ENCODE data around the gene RBP5.

RBP5 gene

DNA sequence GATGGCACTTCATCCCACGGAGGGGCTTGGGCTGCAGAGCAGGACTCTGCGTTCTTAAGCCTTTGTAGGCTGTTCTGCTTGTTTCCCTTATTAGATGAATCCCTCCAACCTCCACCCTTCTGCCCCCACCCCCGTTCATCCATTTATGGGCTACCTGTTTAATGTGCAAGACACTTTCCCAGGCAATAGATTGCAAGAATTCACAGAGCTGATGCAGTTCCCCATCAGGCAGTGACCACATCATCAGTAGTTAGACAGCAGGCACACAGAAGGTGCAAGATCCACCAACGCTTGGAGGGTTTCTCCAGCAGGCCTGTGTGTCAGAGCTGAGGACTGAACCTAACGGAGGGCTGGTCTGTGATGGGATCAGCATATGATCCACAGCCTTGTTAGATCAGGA is 35.2 kb downstream of the RBP5 start:
- Histone ChIP-seq H3K4me3 (ENCODE audit: low read depth in 1 of 2, low read length in 2 of 2) (no peak overlapping the region), H3K9me3 (ENCODE audit: control insufficient read depth in 1 of 2, low read length in 2 of 2) (no peaks in the 10 kb centered on the region)

DNA sequence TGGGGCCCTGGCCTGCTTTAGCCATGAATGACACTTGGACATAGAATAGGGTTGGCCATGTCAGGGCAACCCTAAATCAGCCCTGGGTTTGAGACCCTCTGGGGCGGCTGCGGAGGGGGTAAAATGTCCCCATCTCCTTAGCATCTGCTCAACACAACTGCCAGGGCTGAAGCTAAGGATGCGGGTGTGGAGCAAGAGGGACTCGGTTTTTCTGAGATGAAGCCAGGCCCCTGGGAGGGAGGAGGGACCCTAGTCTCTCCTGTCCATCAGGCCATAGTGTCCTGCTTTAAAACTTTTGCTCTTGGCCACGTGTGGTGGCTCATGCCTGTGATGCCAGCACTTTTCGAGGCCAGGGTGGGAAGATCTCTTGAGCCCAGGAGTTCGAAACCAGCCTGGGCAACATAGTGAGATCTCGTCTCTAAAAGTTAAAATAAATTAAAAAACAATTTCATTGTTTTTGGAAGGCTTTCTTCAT is 35.7 kb downstream of the RBP5 start:
- Histone ChIP-seq H3K9ac (ENCODE audit: low read depth in 1 of 2, low read length in 2 of 2) (no peak overlapping the region), H3K9me3 (ENCODE audit: control insufficient read depth in 1 of 2, low read length in 2 of 2) (no peaks in the 10 kb centered on the region), H3K27me3 (ENCODE audit: control insufficient read depth in 1 of 2, insufficient read depth in 2 of 2, low read length in 2 of 2) (peaks cover 0 to 3% of the 10 kb centered on the region in 2 donors), H3K27ac (ENCODE audit: low read depth, low read length) (no peak overlapping the region), H3K36me3 (ENCODE audit: control insufficient read depth in 1 of 2, insufficient read depth in 2 of 2, low read length in 2 of 2) (no peaks in the 10 kb centered on the region), H3K4me1 (ENCODE audit: control insufficient read depth in 1 of 2, insufficient read depth in 2 of 2, low read length in 2 of 2) (peaks cover 15 to 28% of the 10 kb centered on the region in 2 donors), H3K4me3 (ENCODE audit: low read depth in 1 of 2, low read length in 2 of 2) (no peak overlapping the region)

More for the DNA sequence above, 35.2 kb downstream of the RBP5 start:
- no peak overlapping the region for H3K9ac ChIP-seq (ENCODE audit: low read depth in 1 of 2, low read length in 2 of 2)
- peaks cover 15 to 28% of the 10 kb centered on the region in 2 donors for H3K4me1 ChIP-seq (ENCODE audit: control insufficient read depth in 1 of 2, insufficient read depth in 2 of 2, low read length in 2 of 2)
- no peak overlapping the region for H3K27ac ChIP-seq (ENCODE audit: low read depth, low read length)
- peaks cover 0 to 3% of the 10 kb centered on the region in 2 donors for H3K27me3 ChIP-seq (ENCODE audit: control insufficient read depth in 1 of 2, insufficient read depth in 2 of 2, low read length in 2 of 2)
- H3K36me3 ChIP-seq (ENCODE audit: control insufficient read depth in 1 of 2, insufficient read depth in 2 of 2, low read length in 2 of 2), result peaks cover 0 to under 1% of the 10 kb centered on the region in 2 donors

- Histone ChIP-seq H3K4me3 (ENCODE audit: low read depth in 1 of 2, low read length in 2 of 2) (peak within 1 kb of the TSS; percentile 82), H3K36me3 (ENCODE audit: control insufficient read depth in 1 of 2, insufficient read depth in 2 of 2, low read length in 2 of 2) (no peaks in the 10 kb centered on the region), H3K9me3 (ENCODE audit: control insufficient read depth in 1 of 2, low read length in 2 of 2) (no peaks in the 10 kb centered on the region), H3K4me1 (ENCODE audit: control insufficient read depth in 1 of 2, insufficient read depth in 2 of 2, low read length in 2 of 2) (peaks cover 15 to 28% of the 10 kb centered on the region in 2 donors), H3K27ac (ENCODE audit: low read depth, low read length) (peak within 1 kb of the TSS; percentile 55), H3K9ac (ENCODE audit: low read depth in 1 of 2, low read length in 2 of 2) (peak within 1 kb of the TSS; percentile 72 to 74), H3K27me3 (ENCODE audit: control insufficient read depth in 1 of 2, insufficient read depth in 2 of 2, low read length in 2 of 2) (peaks cover 0 to 3% of the 10 kb centered on the region in 2 donors)
Measured at GRCh38 chr12:7092229-7092985, 36.3 kb downstream of the RBP5 start, which contains the start of gene C1R. Gene C1R (minus strand): TSS chr12:7092445. CDS start chr12:7092388, 57 bp downstream.

GRCh38 chr12:7091660-7092228 is 36.9 kb downstream of the RBP5 start:
- H3K9ac ChIP-seq (ENCODE audit: low read depth in 1 of 2, low read length in 2 of 2), result peak overlapping the region; percentile 72 to 74
- peaks cover 15 to 28% of the 10 kb centered on the region in 2 donors for H3K4me1 ChIP-seq (ENCODE audit: control insufficient read depth in 1 of 2, insufficient read depth in 2 of 2, low read length in 2 of 2)
- peaks cover 0 to 3% of the 10 kb centered on the region in 2 donors for H3K27me3 ChIP-seq (ENCODE audit: control insufficient read depth in 1 of 2, insufficient read depth in 2 of 2, low read length in 2 of 2)

DNA sequence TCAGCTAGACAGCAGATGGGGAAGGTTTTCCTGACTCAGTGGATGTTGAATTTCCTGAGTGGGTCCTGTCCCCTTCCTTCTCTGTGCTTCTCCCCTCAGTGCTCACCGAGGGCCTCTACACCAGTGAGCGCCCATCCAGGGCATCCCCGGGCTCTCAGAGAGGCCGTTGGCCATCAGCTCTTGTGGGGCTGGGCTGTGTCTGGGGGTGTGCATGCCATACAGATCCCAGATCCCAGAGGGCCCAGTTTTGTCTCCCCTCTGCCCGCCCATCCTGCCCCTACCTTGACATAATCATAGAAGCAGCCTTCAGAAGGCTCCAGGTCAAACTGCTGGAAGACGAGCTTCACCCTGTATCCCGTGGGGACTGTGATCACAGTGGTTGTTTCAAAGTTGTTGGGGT is 37.5 kb downstream of the RBP5 start:
- H3K27ac ChIP-seq (ENCODE audit: low read depth, low read length), result no peak overlapping the region
- peaks cover 0 to 3% of the 10 kb centered on the region in 2 donors for H3K27me3 ChIP-seq (ENCODE audit: control insufficient read depth in 1 of 2, insufficient read depth in 2 of 2, low read length in 2 of 2)
- H3K9me3 ChIP-seq (ENCODE audit: control insufficient read depth in 1 of 2, low read length in 2 of 2), result no peaks in the 10 kb centered on the region
- peak overlapping the region in 1 of 2 donors; percentile 74 for H3K9ac ChIP-seq (ENCODE audit: low read depth in 1 of 2, low read length in 2 of 2)
- peaks cover 15 to 28% of the 10 kb centered on the region in 2 donors for H3K4me1 ChIP-seq (ENCODE audit: control insufficient read depth in 1 of 2, insufficient read depth in 2 of 2, low read length in 2 of 2)
- H3K36me3 ChIP-seq (ENCODE audit: control insufficient read depth in 1 of 2, insufficient read depth in 2 of 2, low read length in 2 of 2), result peaks cover 0 to under 1% of the 10 kb centered on the region in 2 donors
- H3K4me3 ChIP-seq (ENCODE audit: low read depth in 1 of 2, low read length in 2 of 2), result peak overlapping the region; percentile 82

More at GRCh38 chr12:7091660-7092228, 36.9 kb downstream of the RBP5 start:
- Histone ChIP-seq H3K9me3 (ENCODE audit: control insufficient read depth in 1 of 2, low read length in 2 of 2) (no peaks in the 10 kb centered on the region), H3K4me3 (ENCODE audit: low read depth in 1 of 2, low read length in 2 of 2) (peak overlapping the region; percentile 82), H3K36me3 (ENCODE audit: control insufficient read depth in 1 of 2, insufficient read depth in 2 of 2, low read length in 2 of 2) (no peaks in the 10 kb centered on the region), H3K27ac (ENCODE audit: low read depth, low read length) (peak overlapping the region; percentile 55)

- Histone ChIP-seq H3K27ac (ENCODE audit: low read depth, low read length) (no peak overlapping the region), H3K9ac (ENCODE audit: low read depth in 1 of 2, low read length in 2 of 2) (no peak overlapping the region)
Measured at GRCh38 chr12:7090222-7090998, 38.3 kb downstream of the RBP5 start.

GRCh38 chr12:7089196-7089871 is 39.4 kb downstream of the RBP5 start:
- Histone ChIP-seq H3K9me3 (ENCODE audit: control insufficient read depth in 1 of 2, low read length in 2 of 2) (no peaks in the 10 kb centered on the region), H3K9ac (ENCODE audit: low read depth in 1 of 2, low read length in 2 of 2) (no peak overlapping the region), H3K4me1 (ENCODE audit: control insufficient read depth in 1 of 2, insufficient read depth in 2 of 2, low read length in 2 of 2) (peaks cover 15 to 28% of the 10 kb centered on the region in 2 donors), H3K36me3 (ENCODE audit: control insufficient read depth in 1 of 2, insufficient read depth in 2 of 2, low read length in 2 of 2) (peaks cover 0 to 13% of the 10 kb centered on the region in 2 donors), H3K27ac (ENCODE audit: low read depth, low read length) (no peak overlapping the region), H3K27me3 (ENCODE audit: control insufficient read depth in 1 of 2, insufficient read depth in 2 of 2, low read length in 2 of 2) (peaks cover 0 to 3% of the 10 kb centered on the region in 2 donors), H3K4me3 (ENCODE audit: low read depth in 1 of 2, low read length in 2 of 2) (no peak overlapping the region)

More at GRCh38 chr12:7090222-7090998, 38.3 kb downstream of the RBP5 start:
- Histone ChIP-seq H3K9me3 (ENCODE audit: control insufficient read depth in 1 of 2, low read length in 2 of 2) (no peaks in the 10 kb centered on the region), H3K27me3 (ENCODE audit: control insufficient read depth in 1 of 2, insufficient read depth in 2 of 2, low read length in 2 of 2) (peaks cover 0 to 3% of the 10 kb centered on the region in 2 donors), H3K4me1 (ENCODE audit: control insufficient read depth in 1 of 2, insufficient read depth in 2 of 2, low read length in 2 of 2) (peaks cover 15 to 28% of the 10 kb centered on the region in 2 donors), H3K36me3 (ENCODE audit: control insufficient read depth in 1 of 2, insufficient read depth in 2 of 2, low read length in 2 of 2) (peaks cover 0 to 5% of the 10 kb centered on the region in 2 donors), H3K4me3 (ENCODE audit: low read depth in 1 of 2, low read length in 2 of 2) (peak overlapping the region; percentile 82)

- no peaks in the 10 kb centered on the region for H3K27me3 ChIP-seq (ENCODE audit: control insufficient read depth in 1 of 2, insufficient read depth in 2 of 2, low read length in 2 of 2)
- H3K9ac ChIP-seq (ENCODE audit: low read depth in 1 of 2, low read length in 2 of 2), result no peak overlapping the region
- H3K9me3 ChIP-seq (ENCODE audit: control insufficient read depth in 1 of 2, low read length in 2 of 2), result no peaks in the 10 kb centered on the region
- no peak overlapping the region for H3K27ac ChIP-seq (ENCODE audit: low read depth, low read length)
- H3K36me3 ChIP-seq (ENCODE audit: control insufficient read depth in 1 of 2, insufficient read depth in 2 of 2, low read length in 2 of 2), result peaks cover 0 to 13% of the 10 kb centered on the region in 2 donors
- no peak overlapping the region for H3K4me3 ChIP-seq (ENCODE audit: low read depth in 1 of 2, low read length in 2 of 2)
- H3K4me1 ChIP-seq (ENCODE audit: control insufficient read depth in 1 of 2, insufficient read depth in 2 of 2, low read length in 2 of 2), result no peaks in the 10 kb centered on the region
Measured at GRCh38 chr12:7083125-7083524, 45.6 kb downstream of the RBP5 start.

DNA sequence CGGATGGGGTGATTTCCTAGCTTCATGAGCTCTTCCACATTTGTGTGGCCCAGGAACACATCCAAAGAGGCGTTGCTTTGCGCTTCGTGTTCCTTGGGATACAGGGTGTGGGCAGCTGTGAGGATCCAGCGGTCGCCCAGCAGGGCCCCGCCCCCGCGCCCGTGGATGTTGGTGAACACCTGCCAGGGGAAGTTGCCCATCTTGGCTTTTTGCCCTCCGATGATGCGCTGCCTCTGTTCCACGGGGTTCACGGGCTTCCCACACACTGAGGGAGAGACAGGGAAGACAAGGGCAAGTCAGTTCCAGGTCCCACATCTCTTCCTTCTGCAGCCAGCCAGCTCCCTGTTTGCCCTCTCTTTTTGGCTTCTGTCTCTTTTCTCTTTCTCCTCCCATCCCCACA is 47.7 kb downstream of the RBP5 start:
- Histone ChIP-seq H3K36me3 (ENCODE audit: control insufficient read depth in 1 of 2, insufficient read depth in 2 of 2, low read length in 2 of 2) (peaks cover 0 to 11% of the 10 kb centered on the region in 2 donors), H3K9ac (ENCODE audit: low read depth in 1 of 2, low read length in 2 of 2) (no peak overlapping the region), H3K9me3 (ENCODE audit: control insufficient read depth in 1 of 2, low read length in 2 of 2) (no peaks in the 10 kb centered on the region), H3K4me1 (ENCODE audit: control insufficient read depth in 1 of 2, insufficient read depth in 2 of 2, low read length in 2 of 2) (no peaks in the 10 kb centered on the region), H3K27ac (ENCODE audit: low read depth, low read length) (no peak overlapping the region), H3K27me3 (ENCODE audit: control insufficient read depth in 1 of 2, insufficient read depth in 2 of 2, low read length in 2 of 2) (no peaks in the 10 kb centered on the region), H3K4me3 (ENCODE audit: low read depth in 1 of 2, low read length in 2 of 2) (no peak overlapping the region)
